NCI-H2227 (cell line): ENCODE results near the gene OLFM4.

Source experiments
- DNase-seq: peaks from one replicate; lab custom pipeline; 2025; ENCODE audit not compliant: unreplicated experiment; lab: John Stamatoyannopoulos, UW

The OLFM4 gene

GRCh38 chr13:53066411-53066810 lies 37.8 kb downstream of the OLFM4 start:
- DNase-seq, result no peak

DNA sequence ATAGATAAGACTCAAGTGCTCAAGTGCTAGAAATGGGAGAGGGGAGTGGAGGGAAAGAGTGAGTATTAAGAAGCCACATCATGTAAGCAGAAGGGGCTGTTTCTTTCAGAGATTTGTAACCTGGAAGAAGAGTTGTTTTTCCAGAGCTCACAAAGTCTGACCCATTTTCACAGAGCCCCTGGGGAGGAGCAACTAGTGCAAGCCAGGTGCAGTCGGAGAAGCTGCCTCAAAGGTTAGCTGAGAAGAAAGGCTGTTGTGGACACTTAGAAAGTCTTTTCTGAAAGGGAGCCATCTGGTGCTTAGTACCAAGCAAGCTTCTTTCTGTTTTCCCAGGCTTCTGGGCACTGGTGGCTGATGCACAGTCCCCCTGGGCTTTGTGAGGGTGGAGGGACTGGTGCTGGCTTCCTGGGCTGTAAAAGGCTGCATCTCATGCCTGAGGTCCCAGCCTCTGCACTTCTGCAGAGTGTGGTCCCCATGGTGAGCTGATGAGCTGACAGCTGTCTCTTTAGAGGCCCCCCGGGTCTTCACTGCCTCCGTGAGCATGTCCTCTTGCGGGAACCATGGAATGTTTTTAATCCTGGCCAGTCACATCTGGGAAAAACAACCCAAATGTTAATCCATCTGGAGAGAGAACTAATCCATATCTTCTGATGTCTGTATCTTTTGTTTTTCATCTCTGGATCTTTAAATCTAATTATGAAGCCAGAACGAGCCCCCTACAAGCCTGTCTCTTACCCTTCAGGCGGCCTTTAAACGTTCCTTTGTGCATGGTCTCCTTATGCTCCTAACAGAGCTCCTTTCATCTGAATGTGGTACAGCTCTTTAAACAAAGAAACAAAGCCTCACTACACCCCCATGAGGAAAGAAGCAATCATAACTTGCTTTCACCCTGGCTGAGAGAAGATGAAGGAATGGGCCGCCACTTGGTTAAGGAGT lies 40.2 kb downstream of the OLFM4 start:
- DNase-seq, result peak; percentile 17

GRCh38 chr13:53069800-53070199 lies 41.2 kb downstream of the OLFM4 start:
- no peak for DNase-seq

DNA sequence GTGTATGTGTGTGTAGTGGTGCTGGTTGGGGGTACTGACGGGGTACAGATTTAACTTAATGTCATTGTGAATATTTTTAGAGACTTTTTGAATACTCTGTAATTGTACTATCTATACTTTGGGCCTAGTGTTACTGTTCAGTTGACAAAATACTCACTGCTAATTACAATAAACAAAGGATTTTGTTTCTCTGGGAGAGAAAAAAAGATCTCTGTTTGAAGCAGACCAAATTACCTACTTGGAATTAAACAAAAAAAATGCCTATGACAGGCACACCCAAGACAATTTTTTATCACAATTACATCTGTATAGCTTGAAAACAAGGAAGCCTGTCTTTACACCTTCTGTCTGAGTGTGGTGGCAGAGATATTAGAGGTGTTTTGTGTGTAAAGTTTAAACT lies 45.1 kb downstream of the OLFM4 start:
- no peak for DNase-seq

DNA sequence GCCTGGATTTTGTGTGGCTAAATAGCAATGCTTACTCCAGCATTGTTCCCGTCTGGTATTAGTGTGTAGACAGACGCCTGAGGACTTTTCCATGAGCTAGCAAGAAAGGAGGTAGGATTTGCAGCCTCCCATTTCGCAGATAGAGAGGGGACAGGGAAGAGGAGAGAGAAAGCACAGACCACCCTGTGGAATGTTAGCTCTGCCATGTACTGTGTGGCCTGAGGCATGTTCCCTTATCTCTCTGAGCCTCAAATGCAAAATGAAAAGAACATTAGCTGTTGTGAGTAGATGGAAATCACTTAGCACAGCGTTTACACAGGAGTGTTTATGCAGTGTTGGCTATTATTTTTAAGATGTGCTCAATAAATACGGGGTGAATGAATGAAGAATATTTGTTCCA lies 45.5 kb downstream of the OLFM4 start:
- DNase-seq, result no peak

GRCh38 chr13:53075356-53076041 lies 46.9 kb downstream of the OLFM4 start:
- DNase-seq, result no peak

DNA sequence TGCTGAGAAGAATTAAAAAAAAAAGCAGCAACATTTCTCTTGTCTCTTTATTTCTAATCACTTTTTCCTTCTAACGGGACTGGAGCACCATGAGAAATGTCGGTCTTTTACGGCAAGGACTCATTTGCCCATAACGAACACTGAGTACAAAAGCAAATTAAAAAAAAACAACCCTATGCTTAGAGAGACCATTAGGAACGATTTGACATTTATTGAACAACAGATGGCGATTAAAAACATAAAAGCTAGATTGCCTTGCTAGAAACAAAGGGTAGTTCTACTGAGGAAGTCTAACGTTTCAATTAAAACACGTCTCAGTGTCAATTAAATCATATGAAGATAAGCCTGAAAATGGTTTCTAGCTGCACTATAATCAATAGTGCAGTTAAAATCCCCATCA lies 51.1 kb downstream of the OLFM4 start:
- DNase-seq, result no peak

DNA sequence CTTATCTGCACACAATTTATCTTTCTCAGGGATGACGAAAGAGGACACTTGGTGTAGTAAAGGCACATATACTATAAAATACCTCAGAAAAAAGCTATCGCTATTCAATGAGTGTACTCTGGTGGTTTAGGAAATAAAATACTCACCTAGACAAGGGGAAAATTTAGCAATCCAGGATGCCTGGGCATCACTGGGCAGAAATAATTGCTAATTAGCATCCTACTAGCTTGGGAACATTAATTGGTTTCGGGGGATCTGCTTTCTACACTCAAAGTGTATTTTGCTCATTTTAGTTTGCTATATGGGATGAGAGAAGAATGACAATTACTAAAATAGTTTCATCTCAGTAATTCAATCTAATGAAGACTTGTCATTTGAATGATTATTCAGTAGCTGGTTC lies 60.3 kb downstream of the OLFM4 start:
- DNase-seq, result no peak

- no peak for DNase-seq
Measured at GRCh38 chr13:53089951-53090350, 61.3 kb downstream of the OLFM4 start.

DNA sequence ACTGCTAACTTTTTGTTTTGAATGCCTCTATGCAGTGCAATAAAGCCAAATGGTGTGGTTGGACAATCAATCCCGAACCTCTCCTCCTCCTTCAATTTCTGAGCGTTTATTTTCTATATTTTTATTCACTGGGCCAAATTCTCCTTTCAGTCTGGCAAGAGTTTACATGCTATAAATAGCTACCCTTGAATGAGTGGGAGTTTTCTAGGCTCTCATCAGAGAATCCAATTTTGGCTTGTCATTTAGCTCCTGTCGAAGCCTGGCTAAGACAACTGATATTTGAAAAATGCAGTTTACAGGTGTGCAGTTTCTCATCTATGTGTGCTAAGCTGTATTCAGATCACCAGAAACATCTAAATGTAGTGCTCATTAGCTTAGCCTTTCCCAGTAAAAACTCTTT lies 61.8 kb downstream of the OLFM4 start:
- no peak for DNase-seq

DNA sequence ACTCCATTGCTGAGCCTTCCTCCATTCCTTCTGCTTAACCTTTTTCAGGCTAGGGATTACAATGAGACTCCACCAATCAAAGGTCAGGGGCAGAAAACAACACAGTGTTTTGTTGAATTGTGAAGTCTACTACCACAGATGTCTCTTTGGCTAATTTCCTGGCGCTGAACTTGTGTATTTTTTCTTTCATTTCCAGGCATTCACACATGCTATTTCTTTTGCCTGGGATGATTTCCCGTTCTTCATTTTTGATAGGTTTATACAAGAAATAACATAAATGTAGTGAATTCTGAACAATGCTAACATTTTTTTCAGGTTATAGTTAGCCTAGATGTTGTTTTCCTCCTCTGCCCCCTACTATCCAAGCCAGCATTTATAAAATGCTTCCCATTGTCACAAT lies 64.3 kb downstream of the OLFM4 start:
- no peak for DNase-seq

- DNase-seq, result no peak
Measured at GRCh38 chr13:53098455-53098854, 69.8 kb downstream of the OLFM4 start.

DNA sequence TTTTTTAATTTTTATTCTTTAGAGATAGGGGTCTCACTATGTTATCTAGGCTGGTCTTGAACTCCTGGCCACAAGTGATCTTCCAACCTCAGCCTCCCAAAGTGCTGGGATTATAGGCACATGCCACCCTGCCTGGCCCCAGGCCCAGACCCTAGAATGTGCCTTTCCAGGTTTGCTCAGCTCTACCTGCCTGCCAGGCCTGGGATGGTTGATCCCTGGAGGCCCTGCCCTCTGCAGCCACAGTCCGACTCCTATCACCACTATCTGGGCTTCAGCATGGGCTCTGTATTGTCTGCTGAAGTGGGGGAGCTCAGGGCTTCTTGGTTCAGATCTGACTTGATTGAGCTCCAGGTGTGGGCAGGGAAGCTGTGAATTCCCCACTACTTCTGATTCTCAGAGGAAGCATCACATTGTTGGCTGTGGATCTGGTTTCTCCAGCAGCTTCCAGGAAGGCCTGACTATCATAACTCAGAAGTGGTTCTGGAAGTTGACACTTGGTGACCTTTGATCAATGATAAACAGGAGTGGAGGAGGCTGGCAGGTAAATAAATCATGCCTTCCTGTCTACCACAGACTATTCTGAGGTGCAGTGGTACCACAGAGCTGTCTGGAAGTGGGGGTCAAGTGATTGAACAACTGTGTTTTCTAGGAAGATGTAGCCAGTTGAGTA lies 71.9 kb downstream of the OLFM4 start:
- no peak for DNase-seq
